Calu3 (cell line): ENCODE data around the gene PLEKHA6. TPM values are rescaled to one million over a fixed set of nuclear protein-coding genes. Genes with fewer than 3 reads are reported as not detected.
"Not testable (repeated sequence)": the region's sequence is repeated elsewhere in the genome, so short reads cannot be mapped to it uniquely, and the experiment has no call there.

Experiments
- BruUV-seq: library from RNA; stranded (reverse); fragments of 400-500 nt; replicated peaks from 2 replicates; lab custom pipeline; 2021; lab: Mats Ljungman, UMichigan
- CTCF ChIA-PET: fragments of 300-600 bp; sonication (Branson Sonifier 250); formaldehyde crosslinking; loops from one replicate; lab custom pipeline; 2022; ENCODE audit warnings: antibody characterized with exemption; lab: Charles Lee
- DNase-seq: peaks from one replicate; pipeline ENCODE4 v3.0.0; 2022
- H3K27ac Mint-ChIP-seq: one replicate; pipeline ENCODE4 v1.8.0; 2022; ENCODE audit warnings: mixed read lengths; ENCODE audit not compliant: unreplicated experiment
- H3K27me3 Mint-ChIP-seq: one replicate; pipeline ENCODE4 v1.8.0; 2022; ENCODE audit warnings: mixed read lengths; ENCODE audit not compliant: unreplicated experiment
- H3K36me3 Mint-ChIP-seq: one replicate; pipeline ENCODE4 v1.8.0; 2022; ENCODE audit warnings: mild to moderate bottlenecking, moderate library complexity, mixed read lengths; ENCODE audit not compliant: insufficient read depth, unreplicated experiment
- H3K4me1 Mint-ChIP-seq: one replicate; pipeline ENCODE4 v1.8.0; 2022; ENCODE audit warnings: mild to moderate bottlenecking, low read depth, mixed read lengths; ENCODE audit not compliant: unreplicated experiment
- H3K4me3 Mint-ChIP-seq: one replicate; pipeline ENCODE4 v1.8.0; 2022; ENCODE audit warnings: mild to moderate bottlenecking, low read depth, moderate library complexity, mixed read lengths; ENCODE audit not compliant: unreplicated experiment
- H3K9me3 Mint-ChIP-seq: one replicate; pipeline ENCODE4 v1.8.0; 2022; ENCODE audit warnings: low read depth, mixed read lengths; ENCODE audit not compliant: unreplicated experiment
- CTCF ChIP-seq: fragments of 200-600 bp; IDR thresholded peaks from one replicate; pipeline ENCODE4 v1.8.0; 2022; ENCODE audit warnings: antibody characterized with exemption; ENCODE audit not compliant: unreplicated experiment
- intact Hi-C: fragments of 100-400 bp; cut with micrococcal nuclease; formaldehyde crosslinking; loops from one replicate; pipeline ENCODE4 v1.10.0; 2022; ENCODE audit not compliant: unreplicated experiment
- total RNA-seq: library from RNA; stranded (reverse); gene quantifications from 2 replicates; pipeline ENCODE4 v1.2.3, GENCODE V29; 2022

PLEKHA6 gene
- total RNA-seq, 1 experiment from 2014 or later: 101 TPM

- H3K27ac Mint-ChIP-seq: no peak overlapping the region
- DNase-seq: no peak
- intact Hi-C loops: no loop called here
- peaks cover 29% of the 10 kb centered on the region for H3K36me3 Mint-ChIP-seq
- CTCF ChIA-PET: interaction anchor here (0.9 kb wide), 1 partner anchor 124 kb away, joined by 3 read pairs; no protein-coding TSS in a partner anchor
- no peaks in the 10 kb centered on the region for H3K4me1 Mint-ChIP-seq
- no peaks in the 10 kb centered on the region for H3K27me3 Mint-ChIP-seq
- TF ChIP-seq CTCF: no peak
- no TSS peak for BruUV-seq
- H3K4me3 Mint-ChIP-seq: no peak overlapping the region
- no peaks in the 10 kb centered on the region for H3K9me3 Mint-ChIP-seq
These were observed 119.5 kb downstream of the PLEKHA6 start for GRCh38 chr1:204240233-204240632.

- H3K4me1 Mint-ChIP-seq, CTCF ChIA-PET: not testable (repeated sequence)
These were observed 120.3 kb downstream of the PLEKHA6 start for GRCh38 chr1:204239401-204239800.

GRCh38 chr1:204238520-204238919, 121.2 kb downstream of the PLEKHA6 start:
- H3K9me3 Mint-ChIP-seq, H3K27ac Mint-ChIP-seq, DNase-seq, CTCF ChIA-PET, intact Hi-C loops, H3K4me3 Mint-ChIP-seq, H3K4me1 Mint-ChIP-seq, H3K27me3 Mint-ChIP-seq, BruUV-seq: not testable (repeated sequence)
- peaks cover 22% of the 10 kb centered on the region for H3K36me3 Mint-ChIP-seq

More at GRCh38 chr1:204239401-204239800, 120.3 kb downstream of the PLEKHA6 start:
- H3K4me3 Mint-ChIP-seq, H3K9me3 Mint-ChIP-seq, H3K27me3 Mint-ChIP-seq, H3K27ac Mint-ChIP-seq, intact Hi-C loops, DNase-seq, BruUV-seq: not testable (repeated sequence)
- H3K36me3 Mint-ChIP-seq: peaks cover 21% of the 10 kb centered on the region

GRCh38 chr1:204237515-204237914, 122.2 kb downstream of the PLEKHA6 start:
- DNase-seq, H3K4me1 Mint-ChIP-seq, H3K9me3 Mint-ChIP-seq, BruUV-seq, H3K4me3 Mint-ChIP-seq, H3K27ac Mint-ChIP-seq, H3K27me3 Mint-ChIP-seq, CTCF ChIA-PET, intact Hi-C loops: not testable (repeated sequence)
- H3K36me3 Mint-ChIP-seq: peaks cover 21% of the 10 kb centered on the region

- no peak for TF ChIP-seq CTCF
- H3K4me3 Mint-ChIP-seq: no peak overlapping the region
- no peak for DNase-seq
- intact Hi-C loops: no loop called here
- no peaks in the 10 kb centered on the region for H3K27me3 Mint-ChIP-seq
- CTCF ChIA-PET: no interaction called here
- no peaks in the 10 kb centered on the region for H3K4me1 Mint-ChIP-seq
- H3K9me3 Mint-ChIP-seq: no peaks in the 10 kb centered on the region
- no peak overlapping the region for H3K27ac Mint-ChIP-seq
- peaks cover 32% of the 10 kb centered on the region for H3K36me3 Mint-ChIP-seq
- BruUV-seq: no TSS peak
These were observed 127.2 kb downstream of the PLEKHA6 start for GRCh38 chr1:204232526-204232925.

- no peak for TF ChIP-seq CTCF
- intact Hi-C loops: no loop called here
- H3K27me3 Mint-ChIP-seq: no peaks in the 10 kb centered on the region
- H3K27ac Mint-ChIP-seq: no peak overlapping the region
- BruUV-seq: no TSS peak
- no peak overlapping the region for H3K4me3 Mint-ChIP-seq
- CTCF ChIA-PET: no interaction called here
- DNase-seq: no peak
- H3K4me1 Mint-ChIP-seq: no peaks in the 10 kb centered on the region
- no peaks in the 10 kb centered on the region for H3K9me3 Mint-ChIP-seq
- peaks cover 38% of the 10 kb centered on the region for H3K36me3 Mint-ChIP-seq
These were observed 129.5 kb downstream of the PLEKHA6 start for GRCh38 chr1:204230211-204230610.
